ENCODE data around the gene CCDC127.

CCDC127 gene

DNA sequence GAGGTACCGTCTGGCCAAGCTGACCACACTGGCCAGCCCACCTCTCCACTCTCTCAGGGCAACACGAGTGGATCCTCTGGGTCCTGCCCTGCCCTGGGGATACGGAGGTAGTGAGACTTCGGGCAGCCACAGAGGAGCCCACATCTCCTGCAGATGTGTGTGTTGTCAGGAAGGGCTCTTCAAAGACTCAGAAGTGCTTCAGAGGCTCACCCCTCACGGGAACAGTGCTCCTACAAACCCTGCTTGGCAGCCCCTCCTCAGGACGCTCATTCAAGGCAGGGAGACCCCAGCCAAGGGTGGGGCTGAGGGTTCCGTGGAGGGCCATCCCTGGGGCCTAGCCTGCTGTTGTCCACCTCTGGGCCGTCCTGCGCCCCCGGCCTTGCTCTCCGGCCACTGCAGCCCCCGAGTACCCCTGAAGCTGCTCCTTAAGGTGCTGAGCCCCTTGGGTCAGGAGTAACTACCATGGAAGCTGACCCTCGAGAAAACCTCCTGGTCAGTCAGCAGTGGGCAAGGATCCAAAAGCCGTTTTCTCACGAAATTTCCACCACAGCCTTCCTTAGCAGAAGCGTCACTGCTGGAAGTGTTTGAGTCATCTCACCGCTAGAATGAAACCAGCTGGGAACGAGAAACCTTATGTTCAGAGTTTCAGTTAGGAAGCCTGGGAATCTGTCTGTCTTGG lies 49.8 kb downstream of the CCDC127 start:
- ATAC-seq, result peak; percentile 73
- TF ChIP-seq, protein P1, sequence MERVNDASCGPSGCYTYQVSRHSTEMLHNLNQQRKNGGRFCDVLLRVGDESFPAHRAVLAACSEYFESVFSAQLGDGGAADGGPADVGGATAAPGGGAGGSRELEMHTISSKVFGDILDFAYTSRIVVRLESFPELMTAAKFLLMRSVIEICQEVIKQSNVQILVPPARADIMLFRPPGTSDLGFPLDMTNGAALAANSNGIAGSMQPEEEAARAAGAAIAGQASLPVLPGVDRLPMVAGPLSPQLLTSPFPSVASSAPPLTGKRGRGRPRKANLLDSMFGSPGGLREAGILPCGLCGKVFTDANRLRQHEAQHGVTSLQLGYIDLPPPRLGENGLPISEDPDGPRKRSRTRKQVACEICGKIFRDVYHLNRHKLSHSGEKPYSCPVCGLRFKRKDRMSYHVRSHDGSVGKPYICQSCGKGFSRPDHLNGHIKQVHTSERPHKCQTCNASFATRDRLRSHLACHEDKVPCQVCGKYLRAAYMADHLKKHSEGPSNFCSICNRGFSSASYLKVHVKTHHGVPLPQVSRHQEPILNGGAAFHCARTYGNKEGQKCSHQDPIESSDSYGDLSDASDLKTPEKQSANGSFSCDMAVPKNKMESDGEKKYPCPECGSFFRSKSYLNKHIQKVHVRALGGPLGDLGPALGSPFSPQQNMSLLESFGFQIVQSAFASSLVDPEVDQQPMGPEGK (CRISPR knock-in tag; IDR thresholded peaks at IDR 0.05; ENCODE audit: borderline replicate concordance), result no peak
- no peak for TF ChIP-seq PPARA (CRISPR knock-in tag; IDR thresholded peaks at IDR 0.05; ENCODE audit: borderline replicate concordance)
- TF ChIP-seq CSDC2 (CRISPR knock-in tag; IDR thresholded peaks at IDR 0.05), result no peak
- no peak for TF ChIP-seq ZNF8 (CRISPR knock-in tag; IDR thresholded peaks at IDR 0.05)
- TF ChIP-seq GLIS3 (CRISPR knock-in tag; IDR thresholded peaks at IDR 0.05), result no peak
- TF ChIP-seq, protein P2, sequence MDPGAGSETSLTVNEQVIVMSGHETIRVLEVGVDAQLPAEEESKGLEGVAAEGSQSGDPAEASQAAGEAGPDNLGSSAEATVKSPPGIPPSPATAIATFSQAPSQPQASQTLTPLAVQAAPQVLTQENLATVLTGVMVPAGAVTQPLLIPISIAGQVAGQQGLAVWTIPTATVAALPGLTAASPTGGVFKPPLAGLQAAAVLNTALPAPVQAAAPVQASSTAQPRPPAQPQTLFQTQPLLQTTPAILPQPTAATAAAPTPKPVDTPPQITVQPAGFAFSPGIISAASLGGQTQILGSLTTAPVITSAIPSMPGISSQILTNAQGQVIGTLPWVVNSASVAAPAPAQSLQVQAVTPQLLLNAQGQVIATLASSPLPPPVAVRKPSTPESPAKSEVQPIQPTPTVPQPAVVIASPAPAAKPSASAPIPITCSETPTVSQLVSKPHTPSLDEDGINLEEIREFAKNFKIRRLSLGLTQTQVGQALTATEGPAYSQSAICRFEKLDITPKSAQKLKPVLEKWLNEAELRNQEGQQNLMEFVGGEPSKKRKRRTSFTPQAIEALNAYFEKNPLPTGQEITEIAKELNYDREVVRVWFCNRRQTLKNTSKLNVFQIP (CRISPR knock-in tag; IDR thresholded peaks at IDR 0.05; ENCODE audit: borderline replicate concordance, low read depth), result no peak
- no peak for TF ChIP-seq OSR1 (CRISPR knock-in tag; IDR thresholded peaks at IDR 0.05)
- no peak for TF ChIP-seq BACH2 (CRISPR knock-in tag; IDR thresholded peaks at IDR 0.05; ENCODE audit: borderline replicate concordance)
- TF ChIP-seq SNAI2 (CRISPR knock-in tag; IDR thresholded peaks at IDR 0.05), result no peak
- no peak for TF ChIP-seq RARB (CRISPR knock-in tag; IDR thresholded peaks at IDR 0.05)
- TF ChIP-seq, protein P3, sequence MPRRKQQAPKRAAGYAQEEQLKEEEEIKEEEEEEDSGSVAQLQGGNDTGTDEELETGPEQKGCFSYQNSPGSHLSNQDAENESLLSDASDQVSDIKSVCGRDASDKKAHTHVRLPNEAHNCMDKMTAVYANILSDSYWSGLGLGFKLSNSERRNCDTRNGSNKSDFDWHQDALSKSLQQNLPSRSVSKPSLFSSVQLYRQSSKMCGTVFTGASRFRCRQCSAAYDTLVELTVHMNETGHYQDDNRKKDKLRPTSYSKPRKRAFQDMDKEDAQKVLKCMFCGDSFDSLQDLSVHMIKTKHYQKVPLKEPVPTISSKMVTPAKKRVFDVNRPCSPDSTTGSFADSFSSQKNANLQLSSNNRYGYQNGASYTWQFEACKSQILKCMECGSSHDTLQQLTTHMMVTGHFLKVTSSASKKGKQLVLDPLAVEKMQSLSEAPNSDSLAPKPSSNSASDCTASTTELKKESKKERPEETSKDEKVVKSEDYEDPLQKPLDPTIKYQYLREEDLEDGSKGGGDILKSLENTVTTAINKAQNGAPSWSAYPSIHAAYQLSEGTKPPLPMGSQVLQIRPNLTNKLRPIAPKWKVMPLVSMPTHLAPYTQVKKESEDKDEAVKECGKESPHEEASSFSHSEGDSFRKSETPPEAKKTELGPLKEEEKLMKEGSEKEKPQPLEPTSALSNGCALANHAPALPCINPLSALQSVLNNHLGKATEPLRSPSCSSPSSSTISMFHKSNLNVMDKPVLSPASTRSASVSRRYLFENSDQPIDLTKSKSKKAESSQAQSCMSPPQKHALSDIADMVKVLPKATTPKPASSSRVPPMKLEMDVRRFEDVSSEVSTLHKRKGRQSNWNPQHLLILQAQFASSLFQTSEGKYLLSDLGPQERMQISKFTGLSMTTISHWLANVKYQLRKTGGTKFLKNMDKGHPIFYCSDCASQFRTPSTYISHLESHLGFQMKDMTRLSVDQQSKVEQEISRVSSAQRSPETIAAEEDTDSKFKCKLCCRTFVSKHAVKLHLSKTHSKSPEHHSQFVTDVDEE (CRISPR knock-in tag; IDR thresholded peaks at IDR 0.05), result no peak
- TF ChIP-seq ZFP3 (CRISPR knock-in tag; IDR thresholded peaks at IDR 0.05), result no peak
- TF ChIP-seq ZNF70 (CRISPR knock-in tag; IDR thresholded peaks at IDR 0.05), result no peak
- TF ChIP-seq, protein P4, sequence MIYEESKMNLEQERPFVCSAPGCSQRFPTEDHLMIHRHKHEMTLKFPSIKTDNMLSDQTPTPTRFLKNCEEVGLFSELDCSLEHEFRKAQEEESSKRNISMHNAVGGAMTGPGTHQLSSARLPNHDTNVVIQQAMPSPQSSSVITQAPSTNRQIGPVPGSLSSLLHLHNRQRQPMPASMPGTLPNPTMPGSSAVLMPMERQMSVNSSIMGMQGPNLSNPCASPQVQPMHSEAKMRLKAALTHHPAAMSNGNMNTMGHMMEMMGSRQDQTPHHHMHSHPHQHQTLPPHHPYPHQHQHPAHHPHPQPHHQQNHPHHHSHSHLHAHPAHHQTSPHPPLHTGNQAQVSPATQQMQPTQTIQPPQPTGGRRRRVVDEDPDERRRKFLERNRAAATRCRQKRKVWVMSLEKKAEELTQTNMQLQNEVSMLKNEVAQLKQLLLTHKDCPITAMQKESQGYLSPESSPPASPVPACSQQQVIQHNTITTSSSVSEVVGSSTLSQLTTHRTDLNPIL (CRISPR knock-in tag; IDR thresholded peaks at IDR 0.05; ENCODE audit: low read depth), result no peak
- no peak for TF ChIP-seq ZC3H10 (CRISPR knock-in tag; IDR thresholded peaks at IDR 0.05)
- TF ChIP-seq ESRRG (CRISPR knock-in tag; IDR thresholded peaks at IDR 0.05), result no peak

DNA sequence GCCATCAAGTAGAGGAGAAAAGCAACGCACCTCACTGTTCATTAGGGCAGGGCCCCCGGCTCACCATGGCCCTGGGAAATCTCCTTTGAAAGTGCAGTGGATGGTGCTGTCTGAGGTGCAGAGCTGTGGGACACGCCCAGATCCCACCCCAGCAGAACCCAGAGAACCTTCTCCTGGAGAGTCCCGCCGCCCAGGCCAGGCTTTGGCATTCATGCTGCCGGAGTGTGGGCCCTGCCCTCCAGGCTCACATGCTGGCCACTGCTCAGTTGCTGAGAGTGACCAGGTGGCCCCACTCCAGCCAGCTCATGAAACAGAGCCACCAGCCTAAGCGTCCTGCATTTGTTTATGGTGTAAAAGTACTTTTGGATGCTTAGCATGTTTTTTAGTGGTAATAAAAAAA lies 50.4 kb downstream of the CCDC127 start:
- no peak for TF ChIP-seq TOX (CRISPR knock-in tag; IDR thresholded peaks at IDR 0.05; ENCODE audit: borderline replicate concordance)
- TF ChIP-seq CSDC2 (CRISPR knock-in tag; IDR thresholded peaks at IDR 0.05), result no peak
- no peak for TF ChIP-seq OSR1 (CRISPR knock-in tag; IDR thresholded peaks at IDR 0.05)
- TF ChIP-seq, protein P2 (CRISPR knock-in tag; IDR thresholded peaks at IDR 0.05; ENCODE audit: borderline replicate concordance, low read depth), result no peak
- no peak for TF ChIP-seq ZFP3 (CRISPR knock-in tag; IDR thresholded peaks at IDR 0.05)
- TF ChIP-seq SNAI2 (CRISPR knock-in tag; IDR thresholded peaks at IDR 0.05), result no peak
- TF ChIP-seq, protein P1 (CRISPR knock-in tag; IDR thresholded peaks at IDR 0.05; ENCODE audit: borderline replicate concordance), result no peak
- TF ChIP-seq ZFP30 (CRISPR knock-in tag; IDR thresholded peaks at IDR 0.05), result no peak
- TF ChIP-seq GLIS3 (CRISPR knock-in tag; IDR thresholded peaks at IDR 0.05), result no peak
- TF ChIP-seq ESRRG (CRISPR knock-in tag; IDR thresholded peaks at IDR 0.05), result no peak
- no peak for TF ChIP-seq ARNTL (CRISPR knock-in tag; IDR thresholded peaks at IDR 0.05; ENCODE audit: borderline replicate concordance, low read depth)
- no peak for ATAC-seq
